HG03045 (cell line): ENCODE measurements around the gene PPIP5K1.
"Not testable (repeated sequence)": the region's sequence is repeated elsewhere in the genome, so short reads cannot be mapped to it uniquely, and the experiment has no call there.

ENCODE experiments used
- ATAC-seq: cut with Tn5 transposase; IDR thresholded peaks from one replicate; pipeline ENCODE4 v1.9.1; 2021; ENCODE audit warnings: mild to moderate bottlenecking, moderate library complexity; ENCODE audit not compliant: unreplicated experiment

Gene PPIP5K1

GRCh38 chr15:43589778-43590466 lies at the start of gene PPIP5K1:
Gene PPIP5K1, minus strand, starts transcription at chr15:43590208. Its CDS starts 5,704 bp downstream, at chr15:43584504.
- ATAC-seq, result peak; percentile 96

GRCh38 chr15:43638464-43639204 lies 48.6 kb upstream of the PPIP5K1 start:
- ATAC-seq, result not testable (repeated sequence)

GRCh38 chr15:43626937-43627336 lies 36.9 kb upstream of the PPIP5K1 start:
- not testable (repeated sequence) for ATAC-seq

- no peak for ATAC-seq
These were observed 35.1 kb upstream of the PPIP5K1 start for GRCh38 chr15:43625106-43625505.

- ATAC-seq, result not testable (repeated sequence)
These were observed 32.2 kb upstream of the PPIP5K1 start for GRCh38 chr15:43622068-43622799.

- not testable (repeated sequence) for ATAC-seq
These were observed 28.7 kb upstream of the PPIP5K1 start, which contains the start of gene STRC for GRCh38 chr15:43618700-43619099. Gene STRC, minus strand, starts transcription at chr15:43618800. Its CDS starts 78 bp downstream, at chr15:43618722.

- not testable (repeated sequence) for ATAC-seq
These were observed 27.7 kb upstream of the PPIP5K1 start for GRCh38 chr15:43617750-43618149.

- ATAC-seq, result not testable (repeated sequence)
These were observed 12.2 kb upstream of the PPIP5K1 start for GRCh38 chr15:43602233-43602632.

GRCh38 chr15:43600200-43600599 lies 10.2 kb upstream of the PPIP5K1 start:
- ATAC-seq, result not testable (repeated sequence)

- ATAC-seq, result not testable (repeated sequence)
These were observed 9.1 kb upstream of the PPIP5K1 start for GRCh38 chr15:43599131-43599530.

- ATAC-seq, result not testable (repeated sequence)
These were observed 3.6 kb upstream of the PPIP5K1 start, which contains the start of gene CKMT1B for GRCh38 chr15:43593328-43594190. Gene CKMT1B, plus strand, starts transcription at chr15:43594027. Its CDS starts 192 bp downstream, at chr15:43594219.

DNA sequence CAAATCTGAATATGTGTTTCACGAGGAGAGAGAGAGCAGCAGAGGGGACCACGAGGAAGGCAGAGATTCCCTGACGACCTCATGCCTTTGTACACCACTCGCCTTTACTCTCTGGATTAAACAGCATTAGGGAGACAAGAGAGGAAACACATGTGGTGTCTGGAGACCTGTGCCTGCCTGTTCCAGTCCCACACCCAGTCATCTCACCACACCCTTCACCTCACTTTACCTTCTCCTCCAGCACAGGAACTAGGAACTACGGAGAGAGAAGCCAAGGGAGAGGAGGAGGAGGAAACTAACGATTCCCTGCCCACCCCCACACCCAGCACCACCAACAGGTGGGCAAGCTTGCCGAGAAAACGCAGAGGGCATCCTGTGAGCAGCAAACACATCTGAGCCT lies 2.8 kb upstream of the PPIP5K1 start:
- ATAC-seq, result not testable (repeated sequence)

GRCh38 chr15:43574607-43575006 lies 15.4 kb downstream of the PPIP5K1 start:
- ATAC-seq, result not testable (repeated sequence)

GRCh38 chr15:43566615-43567014 lies 23.4 kb downstream of the PPIP5K1 start:
- ATAC-seq, result not testable (repeated sequence)

GRCh38 chr15:43563793-43564192 lies 26.2 kb downstream of the PPIP5K1 start:
- not testable (repeated sequence) for ATAC-seq

GRCh38 chr15:43562753-43563152 lies 27.3 kb downstream of the PPIP5K1 start:
- not testable (repeated sequence) for ATAC-seq

DNA sequence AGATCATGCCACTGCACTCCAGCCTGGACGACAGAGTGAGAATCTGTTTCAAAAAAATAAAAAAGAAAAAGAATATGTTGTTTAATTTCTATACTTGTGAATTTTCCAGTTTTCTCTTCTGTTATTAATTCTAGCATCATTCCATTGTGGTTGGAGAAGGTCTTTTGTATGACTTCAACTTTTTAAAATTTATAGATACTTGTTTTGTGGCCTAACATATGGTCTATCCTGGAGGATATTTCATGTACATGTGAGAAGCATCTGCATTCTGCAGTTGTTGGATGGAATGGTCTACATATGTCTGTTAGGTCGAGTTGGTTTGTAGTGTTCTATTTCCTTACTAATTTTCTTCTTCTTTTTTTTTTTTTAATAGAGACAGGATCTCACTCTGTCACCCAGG lies 37.0 kb downstream of the PPIP5K1 start:
- no peak for ATAC-seq

- no peak for ATAC-seq
These were observed 37.8 kb downstream of the PPIP5K1 start for GRCh38 chr15:43552256-43552655.

DNA sequence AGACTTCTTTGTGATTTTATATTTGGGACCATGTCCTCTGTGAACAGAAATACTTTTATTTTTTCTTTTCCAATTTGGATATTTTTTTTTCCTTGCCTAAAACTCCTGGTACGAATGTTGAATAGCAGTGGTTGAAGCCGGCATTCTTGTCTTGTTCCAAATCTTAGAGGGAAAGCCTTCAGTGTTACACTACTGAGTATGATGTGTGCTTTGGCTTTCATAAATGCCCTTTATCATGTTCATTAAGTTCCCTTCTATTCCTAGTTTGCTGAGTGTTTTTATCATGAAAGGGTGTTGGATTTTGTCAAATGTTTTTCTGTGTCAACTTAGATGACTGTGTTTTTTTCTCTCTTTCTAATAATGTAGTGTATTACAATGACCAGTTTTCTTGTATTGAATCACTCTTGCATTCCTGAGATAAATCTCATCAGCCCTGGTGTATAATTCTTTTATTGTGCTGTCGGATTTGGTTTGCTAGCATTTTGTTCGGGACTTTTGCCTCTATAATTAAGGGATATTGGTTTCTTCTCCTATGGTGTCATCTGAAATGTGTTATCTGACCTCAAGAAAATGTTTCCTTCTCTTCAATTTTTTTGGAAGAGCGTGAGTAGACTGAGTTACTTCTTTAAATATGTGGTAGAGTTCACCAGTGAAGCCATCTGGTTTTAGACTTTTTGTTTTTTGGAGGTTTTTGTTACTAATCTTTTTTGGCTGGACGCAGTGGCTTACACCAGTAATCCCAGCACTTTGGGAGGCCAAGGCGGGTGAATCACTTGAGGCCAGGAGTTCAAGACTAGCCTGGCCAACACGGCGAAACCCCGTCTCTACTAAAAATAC lies 39.3 kb downstream of the PPIP5K1 start:
- no peak for ATAC-seq
